Common myeloid progenitor, CD34-positive (primary cell): ENCODE measurements around the gene PLCXD3.

Experiments
- CTCF ChIA-PET: fragments of 350-600 bp; sonication (Branson Sonifier 250); formaldehyde crosslinking; loops from one replicate; lab custom pipeline; 2021; ENCODE audit warnings: antibody characterized with exemption; lab: Charles Lee
- POLR2A ChIA-PET: fragments of 350-600 bp; sonication (Branson Sonifier 250); formaldehyde crosslinking; loops from one replicate; lab custom pipeline; 2021; ENCODE audit warnings: antibody characterized with exemption; lab: Charles Lee
- DNase-seq, 3 donors: peaks; one replicate each; pipeline versions ENCODE4 v3.0.0 to v3.0.0-alpha.2; 2013
- H3K27ac ChIP-seq, 2 experiments: 1 replicate in 1 of 2; 2 replicates in 1 of 2; pipeline ENCODE4 v1.7.0; 2013; ENCODE audit warnings: inconsistent platforms in 2 of 2, low read length in 2 of 2, mild to moderate bottlenecking in 2 of 2, low read depth in 1 of 2, moderate library complexity in 1 of 2; ENCODE audit not compliant: severe bottlenecking in 2 of 2, insufficient read depth in 1 of 2, poor library complexity in 1 of 2
- H3K27me3 ChIP-seq, 5 experiments: replicated peaks in 2 of 5; 1 replicate in 3 of 5; 2 replicates in 2 of 5; pipeline versions ENCODE4 v1.6.1 to v1.7.0; 2013; ENCODE audit warnings: low read length in 4 of 5, mild to moderate bottlenecking in 2 of 5, moderate library complexity in 2 of 5, inconsistent platforms in 1 of 5; ENCODE audit not compliant: insufficient read depth in 5 of 5, control insufficient read depth in 4 of 5
- H3K36me3 ChIP-seq, 4 experiments: 1 replicate in 2 of 4; 2 replicates in 2 of 4; pipeline versions ENCODE4 v1.6.1 to v1.7.0; 2013; ENCODE audit warnings: low read length in 3 of 4, control low read depth in 1 of 4, mild to moderate bottlenecking in 1 of 4; ENCODE audit not compliant: control insufficient read depth in 4 of 4, insufficient read depth in 4 of 4
- H3K4me1 ChIP-seq, 4 experiments: 1 replicate in 3 of 4; 2 replicates in 1 of 4; pipeline versions ENCODE4 v1.6.1 to v1.7.1; 2013; ENCODE audit warnings: low read length in 3 of 4, mild to moderate bottlenecking in 3 of 4, control low read depth in 1 of 4, inconsistent platforms in 1 of 4, moderate library complexity in 1 of 4; ENCODE audit not compliant: control insufficient read depth in 4 of 4, insufficient read depth in 4 of 4; ENCODE audit errors: control extremely low read depth in 1 of 4
- H3K4me3 ChIP-seq, 7 experiments: 1 replicate in 4 of 7; 2 replicates in 3 of 7; pipeline versions ENCODE4 v1.5.1 to v1.7.0; 2013; ENCODE audit warnings: mild to moderate bottlenecking in 7 of 7, low read length in 6 of 7, moderate library complexity in 6 of 7, inconsistent platforms in 2 of 7, low read depth in 2 of 7, control low read depth in 1 of 7; ENCODE audit not compliant: insufficient read depth in 4 of 7, control insufficient read depth in 1 of 7; ENCODE audit errors: extremely low read depth in 1 of 7
- H3K9me3 ChIP-seq, 5 experiments: 1 replicate in 4 of 5; 2 replicates in 1 of 5; pipeline versions ENCODE4 v1.6.1 to v1.7.1; 2013; ENCODE audit warnings: low read length in 4 of 5, mild to moderate bottlenecking in 2 of 5, inconsistent platforms in 1 of 5, low read depth in 1 of 5, moderate library complexity in 1 of 5; ENCODE audit not compliant: control insufficient read depth in 4 of 5, insufficient read depth in 2 of 5; ENCODE audit errors: control extremely low read depth in 1 of 5
- WGBS: methylation state at CpG from one replicate; pipeline ENCODE4 v1.1.5; 2013; ENCODE audit not compliant: insufficient coverage; 5-methylcytosine and 5-hydroxymethylcytosine counted together

PLCXD3 gene

GRCh38 chr5:41373230-41373629 is 137.2 kb downstream of the PLCXD3 start:
- 70% methylated on average over 2 of the region's 5 CpGs for WGBS
- Histone ChIP-seq H3K36me3 (no peaks in the 10 kb centered on the region), H3K9me3 (no peaks in the 10 kb centered on the region), H3K27me3 (no peaks in the 10 kb centered on the region), H3K27ac (no peak overlapping the region), H3K4me3 (no peak overlapping the region), H3K4me1 (no peaks in the 10 kb centered on the region)
- CTCF ChIA-PET = no interaction called here
- POLR2A ChIA-PET = no interaction called here
- no peak for DNase-seq

- no peaks in the 10 kb centered on the region for H3K27me3 ChIP-seq
- H3K27ac ChIP-seq = no peak overlapping the region
- H3K4me3 ChIP-seq = no peak overlapping the region
- 100% methylated on average over 1 of the region's 2 CpGs for WGBS
- no peaks in the 10 kb centered on the region for H3K9me3 ChIP-seq
- DNase-seq = no peak
- CTCF ChIA-PET = no interaction called here
- no peaks in the 10 kb centered on the region for H3K4me1 ChIP-seq
- POLR2A ChIA-PET = no interaction called here
- no peaks in the 10 kb centered on the region for H3K36me3 ChIP-seq
Measured at GRCh38 chr5:41371738-41372137, 138.7 kb downstream of the PLCXD3 start.

GRCh38 chr5:41370482-41370881 is 139.9 kb downstream of the PLCXD3 start:
- Histone ChIP-seq H3K4me3 (no peak overlapping the region), H3K27ac (no peak overlapping the region), H3K36me3 (no peaks in the 10 kb centered on the region), H3K27me3 (no peaks in the 10 kb centered on the region), H3K4me1 (no peaks in the 10 kb centered on the region), H3K9me3 (no peaks in the 10 kb centered on the region)
- no peak for DNase-seq
- CTCF ChIA-PET = no interaction called here
- POLR2A ChIA-PET = no interaction called here
- 86% methylated on average over 2 of the region's 4 CpGs for WGBS

- Histone ChIP-seq H3K9me3 (no peaks in the 10 kb centered on the region), H3K27ac (no peak overlapping the region), H3K4me3 (no peak overlapping the region), H3K4me1 (no peaks in the 10 kb centered on the region), H3K36me3 (no peaks in the 10 kb centered on the region), H3K27me3 (no peaks in the 10 kb centered on the region)
- no peak for DNase-seq
- ChIA-PET POLR2A (no interaction called here), CTCF (no interaction called here)
- WGBS = 100% methylated on average over 1 of the region's 2 CpGs
Measured at GRCh38 chr5:41369799-41370198, 140.6 kb downstream of the PLCXD3 start.

- H3K4me1 ChIP-seq = no peaks in the 10 kb centered on the region
- no peak overlapping the region for H3K27ac ChIP-seq
- H3K4me3 ChIP-seq = no peak overlapping the region
- H3K27me3 ChIP-seq = no peaks in the 10 kb centered on the region
- CTCF ChIA-PET = no interaction called here
- no peaks in the 10 kb centered on the region for H3K9me3 ChIP-seq
- POLR2A ChIA-PET = no interaction called here
- no peaks in the 10 kb centered on the region for H3K36me3 ChIP-seq
- no peak for DNase-seq
- no CpG with 5 or more reads among the region's 2 CpGs for WGBS
Measured at GRCh38 chr5:41368158-41368557, 142.2 kb downstream of the PLCXD3 start.

GRCh38 chr5:41365369-41365768 is 145.0 kb downstream of the PLCXD3 start:
- Histone ChIP-seq H3K9me3 (no peaks in the 10 kb centered on the region), H3K27ac (no peak overlapping the region), H3K27me3 (no peaks in the 10 kb centered on the region), H3K36me3 (no peaks in the 10 kb centered on the region), H3K4me1 (no peaks in the 10 kb centered on the region), H3K4me3 (no peak overlapping the region)
- POLR2A ChIA-PET = no interaction called here
- DNase-seq = no peak
- CTCF ChIA-PET = no interaction called here
- WGBS = 86% methylated on average over 1 of the region's 1 CpG

GRCh38 chr5:41364346-41364745 is 146.1 kb downstream of the PLCXD3 start:
- no peak overlapping the region for H3K27ac ChIP-seq
- H3K4me3 ChIP-seq = no peak overlapping the region
- ChIA-PET POLR2A (no interaction called here), CTCF (no interaction called here)
- H3K36me3 ChIP-seq = no peaks in the 10 kb centered on the region
- WGBS = no CpG with 5 or more reads among the region's 1 CpG
- no peaks in the 10 kb centered on the region for H3K4me1 ChIP-seq
- no peak for DNase-seq
- no peaks in the 10 kb centered on the region for H3K9me3 ChIP-seq
- H3K27me3 ChIP-seq = no peaks in the 10 kb centered on the region
